K562 (cell line): Measurements from ENCODE around the gene USP32. TPM values are rescaled to one million over a fixed set of nuclear protein-coding genes. Genes with fewer than 3 reads are reported as not detected.

Experiments
- ATAC-seq: fragments of 200-7000 bp; cut with Tn5 transposase; 3 replicates; pipeline ENCODE4 v1.9.1; 2020; ENCODE audit warnings: moderate library complexity
- BruUV-seq: library from RNA; stranded (reverse); fragments of 400-500 nt; replicated peaks from 2 replicates; lab custom pipeline; 2021; lab: Mats Ljungman, UMichigan
- CTCF ChIA-PET: fragments of 300-600 bp; formaldehyde crosslinking; extraction: SDS; loops from one replicate; lab custom pipeline; 2021; ENCODE audit warnings: low intra/inter-chr PET ratio; lab: Yijun Ruan, JAX
- POLR2A ChIA-PET: fragments of 300-600, 350-650 bp; sonication (Branson Sonifier 250); formaldehyde crosslinking; extraction: SDS; loops from one replicate; lab custom pipeline; 2021; ENCODE audit warnings: antibody characterized with exemption, inconsistent platforms; lab: Yijun Ruan, JAX
- DNase-seq, 4 experiments: peaks; one replicate each; pipeline versions ENCODE4 v3.0.0 to v3.0.0-alpha.2; 2011 to 2018; ENCODE audit warnings: low spot score in 3 of 4, mixed read lengths in 3 of 4; ENCODE audit errors: extremely low read depth in 1 of 4
- FAIRE-seq: peaks from 2 replicates; lab custom pipeline; 2011; peaks lifted over from hg19 to GRCh38; lab: Jason Lieb, UNC
- H2AFZ ChIP-seq: 2 replicates; pipeline ENCODE4 v1.6.0; 2011; ENCODE audit warnings: low read depth, low read length, control low read depth, inconsistent platforms
- H3K27ac ChIP-seq: fragments of 200-600 bp; 3 replicates; pipeline ENCODE4 v1.8.0; 2011; ENCODE audit warnings: low read depth, mild to moderate bottlenecking, control low read depth, inconsistent platforms, low read length, moderate library complexity, mixed read lengths; ENCODE audit errors: extremely low read depth
- H3K27me3 ChIP-seq, 2 experiments: fragments of 300-600 bp in 1 of 2; 2 replicates in 1 of 2; 3 replicates in 1 of 2; pipeline versions ENCODE4 v1.6.0 to v1.8.0; 2011; ENCODE audit warnings: inconsistent platforms in 2 of 2, low read length in 2 of 2, mild to moderate bottlenecking in 1 of 2, mixed read lengths in 1 of 2, moderate library complexity in 1 of 2; ENCODE audit not compliant: control insufficient read depth in 2 of 2, insufficient read depth in 2 of 2
- H3K36me3 ChIP-seq: fragments of 300-600 bp; 3 replicates; pipeline ENCODE4 v1.8.0; 2011; ENCODE audit warnings: mild to moderate bottlenecking, low read length, inconsistent platforms; ENCODE audit not compliant: control insufficient read depth, insufficient read depth
- H3K4me1 ChIP-seq, 2 experiments: fragments of 200-600 bp in 1 of 2; replicated peaks in 1 of 2; 2 replicates in 1 of 2; 3 replicates in 1 of 2; pipeline versions ENCODE4 v1.5.1 to v1.8.0; 2011; ENCODE audit warnings: inconsistent platforms in 2 of 2, low read length in 2 of 2, mild to moderate bottlenecking in 1 of 2, mixed read lengths in 1 of 2, moderate library complexity in 1 of 2; ENCODE audit not compliant: control insufficient read depth in 2 of 2, insufficient read depth in 2 of 2
- H3K4me2 ChIP-seq: 2 replicates; pipeline ENCODE4 v1.6.1; 2011; ENCODE audit warnings: low read length, control low read depth, inconsistent platforms, mixed read lengths; ENCODE audit not compliant: insufficient read depth
- H3K4me3 ChIP-seq: fragments of 200-600 bp; sonication (generic), shearing (Covaris generic); 2 replicates; pipeline ENCODE4 v1.5.1; 2016; ENCODE audit warnings: control low read depth, inconsistent platforms
- H3K79me2 ChIP-seq: fragments of 200-600 bp; 3 replicates; pipeline ENCODE4 v1.8.0; 2011; ENCODE audit warnings: low read length, inconsistent platforms; ENCODE audit not compliant: control insufficient read depth, insufficient read depth
- H3K9ac ChIP-seq, 2 experiments: 2 replicates each; pipeline versions ENCODE4 v1.6.0 to v1.6.1; 2011; ENCODE audit warnings: low read depth in 2 of 2, low read length in 2 of 2, control low read depth in 1 of 2, inconsistent platforms in 1 of 2, mild to moderate bottlenecking in 1 of 2, mixed read lengths in 1 of 2; ENCODE audit not compliant: insufficient read depth in 1 of 2
- H3K9me1 ChIP-seq: one replicate; pipeline ENCODE4 v1.6.0; 2011; ENCODE audit warnings: inconsistent platforms, mild to moderate bottlenecking, low read length, moderate library complexity; ENCODE audit not compliant: control insufficient read depth, insufficient read depth
- H3K9me3 ChIP-seq: replicated peaks from 2 replicates; pipeline ENCODE4 v1.5.1; 2011; ENCODE audit warnings: low read depth, low read length, inconsistent platforms; ENCODE audit not compliant: control insufficient read depth, insufficient read depth
- H4K20me1 ChIP-seq: replicated peaks from 2 replicates; pipeline ENCODE4 v1.6.1; 2011; ENCODE audit warnings: low read length, inconsistent platforms, mixed read lengths; ENCODE audit not compliant: control insufficient read depth, insufficient read depth
- C11orf30 ChIP-seq: fragments of 450-650 bp; IDR thresholded peaks from 2 replicates; pipeline ENCODE4 v1.6.1; 2016; ENCODE audit warnings: low read depth, mild to moderate bottlenecking
- CEBPB ChIP-seq: fragments of 450-650 bp; IDR thresholded peaks from 2 replicates; pipeline ENCODE4 v1.6.1; 2016; ENCODE audit warnings: missing genetic modification characterization, missing compliant biosample characterization
- EP300 ChIP-seq: IDR thresholded peaks from 2 replicates; pipeline ENCODE4 v1.6.1; 2012; ENCODE audit warnings: low read length, improper control_type of control experiment
- HOMEZ ChIP-seq: fragments of 250-450 bp; sonication (Bioruptor Pico); IDR thresholded peaks from 2 replicates; pipeline ENCODE4 v1.4.0; 2020; ENCODE audit warnings: mild to moderate bottlenecking, moderate library complexity
- KLF10 ChIP-seq: fragments of 250-450 bp; sonication (Bioruptor Pico); IDR thresholded peaks from 2 replicates; pipeline ENCODE4 v1.6.1; 2021; ENCODE audit warnings: matching md5 sums
- KLF13 ChIP-seq: fragments of 450-650 bp; IDR thresholded peaks from 2 replicates; pipeline ENCODE4 v1.6.1; 2016; ENCODE audit warnings: missing genetic modification characterization, low read depth, mild to moderate bottlenecking, missing compliant biosample characterization, moderate library complexity, borderline replicate concordance
- MBD2 ChIP-seq: sonication (generic); IDR thresholded peaks from 2 replicates; pipeline ENCODE4 v1.6.1; 2016; ENCODE audit warnings: low read depth, borderline replicate concordance
- NR3C1 ChIP-seq: sonication (generic); formaldehyde crosslinking; IDR thresholded peaks from 2 replicates; pipeline ENCODE4 v1.8.1; 2022; ENCODE audit warnings: missing genetic modification reagents
- POLR2AphosphoS2 ChIP-seq: IDR thresholded peaks from 2 replicates; pipeline ENCODE4 v1.6.1; 2012; ENCODE audit warnings: low read length, improper control_type of control experiment
- RNF2 ChIP-seq: sonication (generic); IDR thresholded peaks from 2 replicates; pipeline ENCODE4 v1.6.1; 2016
- SMC3 ChIP-seq: conservative IDR thresholded peaks from 2 replicates; pipeline ENCODE4 v1.6.1; 2011; ENCODE audit warnings: low read depth, low read length, improper control_type of control experiment; ENCODE audit not compliant: insufficient read depth
- TBP ChIP-seq: optimal IDR thresholded peaks from 2 replicates; pipeline ENCODE3; 2011; ENCODE audit warnings: low read depth, low read length, improper control_type of control experiment
- TCF3 ChIP-seq: sonication (generic); formaldehyde crosslinking; IDR thresholded peaks from 2 replicates; pipeline ENCODE4 v1.4.0; 2020; ENCODE audit warnings: mild to moderate bottlenecking, missing genetic modification reagents
- U2AF1 ChIP-seq: fragments of 200-400 bp; formaldehyde crosslinking; optimal IDR thresholded peaks from 2 replicates; pipeline ENCODE3; 2017; ENCODE audit warnings: mild to moderate bottlenecking, low read depth, low read length, moderate library complexity
- ZFX ChIP-seq: sonication (generic); formaldehyde crosslinking; IDR thresholded peaks from 2 replicates; pipeline ENCODE4 v1.8.0; 2022; ENCODE audit warnings: mild to moderate bottlenecking, missing genetic modification reagents, moderate library complexity
- ZZZ3 ChIP-seq: fragments of 450-650 bp; IDR thresholded peaks from 2 replicates; pipeline ENCODE4 v1.6.1; 2016; ENCODE audit warnings: antibody characterized with exemption, mild to moderate bottlenecking, moderate library complexity
- WGBS: fragments of 100-300 bp; shearing (Covaris generic); methylation state at CpG from one replicate; pipeline ENCODE4 v1.1.6; 2016; ENCODE audit warnings: low coverage, mixed read lengths; ENCODE audit not compliant: insufficient coverage; ENCODE audit errors: missing lambda C conversion rate; 5-methylcytosine and 5-hydroxymethylcytosine counted together
- in situ Hi-C: fragments of 300-500 bp; cut with MboI; formaldehyde crosslinking; loops from 4 replicates; pipeline ENCODE4 v1.15.0; 2018; ENCODE audit warnings: inconsistent platforms, mixed read lengths
- intact Hi-C: fragments of 100-400 bp; cut with micrococcal nuclease; formaldehyde crosslinking; loops from 2 replicates; pipeline ENCODE4 v1.14.2; 2022
- polyA plus RNA-seq, 8 experiments: library from polyadenylated mRNA; depleted of rRNA in 4 of 8; stranded (reverse) in 5 of 8; unstranded in 3 of 8; fragments of >200 nt; fragmentation: Nextera tagmentation in 2 of 8; fragmentation: Illumina TruSeq in 1 of 8; extraction: Ambion mirVana in 2 of 8; extraction: Trizol in 1 of 8; gene quantifications; 2 replicates each; pipeline versions ENCODE4 v1.2.1 to v1.2.3, GENCODE V29; 2011 to 2014; ENCODE audit warnings: inconsistent platforms in 1 of 8, missing spikeins in 1 of 8
- total RNA-seq, 7 experiments: library from RNA; depleted of rRNA in 6 of 7; stranded (reverse); fragments of >200 nt in 6 of 7; fragmentation: Illumina TruSeq in 2 of 7; extraction: Trizol in 2 of 7; gene quantifications; 2 replicates each; pipeline versions ENCODE4 v1.2.1 to v1.2.3, GENCODE V29; 2011 to 2021; ENCODE audit warnings: low replicate concordance in 1 of 7
- TF ChIP-seq, protein P1 (sequence below), 2 experiments: fragments of 450-650 bp; IDR thresholded peaks; 2 replicates each; pipeline ENCODE4 v1.6.1; 2016
- TF ChIP-seq, protein P2 (sequence below): fragments of 250-450 bp; sonication (Bioruptor Pico); IDR thresholded peaks from 2 replicates; pipeline ENCODE4 v1.5.0; 2020; ENCODE audit warnings: mild to moderate bottlenecking
- TF ChIP-seq, protein P3 (sequence below), 2 experiments: fragments of 250-450 bp in 1 of 2; fragments of 450-650 bp in 1 of 2; sonication (Bioruptor Pico) in 1 of 2; IDR thresholded peaks; 2 replicates each; pipeline versions ENCODE4 v1.6.1 to v1.8.0; 2016 to 2021; ENCODE audit warnings: mild to moderate bottlenecking in 2 of 2, moderate library complexity in 2 of 2, missing compliant biosample characterization in 1 of 2, missing genetic modification characterization in 1 of 2

Gene USP32
- total and polyA plus RNA-seq, 9 of the 15 experiments (the other 6 are each of a cell fraction or from before 2014, with no cell fraction given): 18.0 to 69.3 (median 47.1) TPM

DNA sequence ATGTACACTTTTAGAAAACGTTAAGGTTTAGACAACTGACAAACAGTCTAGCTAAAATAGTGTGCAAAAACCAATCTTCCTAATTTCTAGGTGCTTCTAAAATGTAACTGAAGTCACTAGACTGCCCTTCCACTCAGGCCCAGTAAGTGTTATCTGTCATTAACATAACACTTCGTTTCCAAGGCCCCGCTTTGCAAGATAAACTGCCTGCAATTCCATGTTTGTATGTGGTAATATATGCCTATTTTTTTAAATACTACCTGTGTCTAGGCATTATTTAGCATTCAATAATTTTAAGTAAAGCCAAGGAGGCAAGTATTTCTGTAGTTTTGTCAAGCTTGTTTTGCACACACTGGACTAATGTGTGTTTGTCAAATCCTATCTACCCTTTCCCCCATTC, 3.2 kb downstream of the USP32 start:
- Histone ChIP-seq H3K27me3 (no peaks in the 10 kb centered on the region), H3K79me2 (peaks cover 93% of the 10 kb centered on the region), H3K9ac (peak overlapping the region in 1 of 2 experiments; percentile 92; a peak in 2 of 4 replicates), H3K9me1 (no peaks in the 10 kb centered on the region), H3K4me3 (peak overlapping the region; percentile 84), H4K20me1 (0 out of 2 replicates have a peak, but pooled peaks cover 3% of the 10 kb centered on the region), H3K4me2 (peak overlapping the region; percentile 100), H3K27ac (peak overlapping the region; percentile 94), H3K9me3 (no peaks in the 10 kb centered on the region), H3K36me3 (peaks cover 8% of the 10 kb centered on the region; the same call in 2 of the 3 replicates), H3K4me1 (peaks cover 7 to 30% of the 10 kb centered on the region in 2 experiments), H2AFZ (no peak overlapping the region)
- POLR2A ChIA-PET: interaction anchor here (0.6 to 2.3 kb wide), 2 partner anchors 16 to 17 kb away, joined by 3 to 7 read pairs; no protein-coding TSS in a partner anchor
- in situ Hi-C loops (no loop called here), intact Hi-C loops (no loop called here)
- 0% methylated on average over 3 of the region's 3 CpGs for WGBS
- peak; percentile 25 to 83 (median 49) for DNase-seq
- peak; percentile 36 for ATAC-seq
- BruUV-seq: no TSS peak
- CTCF ChIA-PET: no interaction called here
- peak; percentile 55 for FAIRE-seq
- TF ChIP-seq KLF13 (tag) (no peak), EP300 (peak; percentile 78; the same call in 1 of the 2 replicates), SMC3 (no peak), ZFX (CRISPR knock-in tag) (peak; percentile 50), TBP (peak; percentile 44), C11orf30 (no peak), TCF3 (CRISPR knock-in tag) (peak; percentile 87), MBD2 (no peak), ZZZ3 (no peak), HOMEZ (CRISPR knock-in tag) (no peak), POLR2AphosphoS2 (no peak), NR3C1 (no peak), KLF10 (CRISPR knock-in tag) (no peak), U2AF1 (no peak), CEBPB (tag) (peak; percentile 81), RNF2 (peak; percentile 21; the same call in 1 of the 2 replicates)
- TF ChIP-seq, protein P1, sequence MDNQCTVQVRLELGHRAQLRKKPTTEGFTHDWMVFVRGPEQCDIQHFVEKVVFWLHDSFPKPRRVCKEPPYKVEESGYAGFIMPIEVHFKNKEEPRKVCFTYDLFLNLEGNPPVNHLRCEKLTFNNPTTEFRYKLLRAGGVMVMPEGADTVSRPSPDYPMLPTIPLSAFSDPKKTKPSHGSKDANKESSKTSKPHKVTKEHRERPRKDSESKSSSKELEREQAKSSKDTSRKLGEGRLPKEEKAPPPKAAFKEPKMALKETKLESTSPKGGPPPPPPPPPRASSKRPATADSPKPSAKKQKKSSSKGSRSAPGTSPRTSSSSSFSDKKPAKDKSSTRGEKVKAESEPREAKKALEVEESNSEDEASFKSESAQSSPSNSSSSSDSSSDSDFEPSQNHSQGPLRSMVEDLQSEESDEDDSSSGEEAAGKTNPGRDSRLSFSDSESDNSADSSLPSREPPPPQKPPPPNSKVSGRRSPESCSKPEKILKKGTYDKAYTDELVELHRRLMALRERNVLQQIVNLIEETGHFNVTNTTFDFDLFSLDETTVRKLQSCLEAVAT (IDR thresholded peaks at IDR 0.05): peak in 1 of 2 experiments; percentile 29; a peak in 2 of 4 replicates
- TF ChIP-seq, protein P2, sequence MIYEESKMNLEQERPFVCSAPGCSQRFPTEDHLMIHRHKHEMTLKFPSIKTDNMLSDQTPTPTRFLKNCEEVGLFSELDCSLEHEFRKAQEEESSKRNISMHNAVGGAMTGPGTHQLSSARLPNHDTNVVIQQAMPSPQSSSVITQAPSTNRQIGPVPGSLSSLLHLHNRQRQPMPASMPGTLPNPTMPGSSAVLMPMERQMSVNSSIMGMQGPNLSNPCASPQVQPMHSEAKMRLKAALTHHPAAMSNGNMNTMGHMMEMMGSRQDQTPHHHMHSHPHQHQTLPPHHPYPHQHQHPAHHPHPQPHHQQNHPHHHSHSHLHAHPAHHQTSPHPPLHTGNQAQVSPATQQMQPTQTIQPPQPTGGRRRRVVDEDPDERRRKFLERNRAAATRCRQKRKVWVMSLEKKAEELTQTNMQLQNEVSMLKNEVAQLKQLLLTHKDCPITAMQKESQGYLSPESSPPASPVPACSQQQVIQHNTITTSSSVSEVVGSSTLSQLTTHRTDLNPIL: no peak
- TF ChIP-seq, protein P3, sequence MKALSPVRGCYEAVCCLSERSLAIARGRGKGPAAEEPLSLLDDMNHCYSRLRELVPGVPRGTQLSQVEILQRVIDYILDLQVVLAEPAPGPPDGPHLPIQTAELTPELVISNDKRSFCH (CRISPR knock-in tag; IDR thresholded peaks at IDR 0.05): no peak
- TF ChIP-seq, protein P3 (tag; IDR thresholded peaks at IDR 0.05): no peak
